Liver (tissue), 3 donors: ENCODE measurements around the gene SLX9.

ENCODE experiments used
- CTCF ChIP-seq: fragments of 150-350 bp; IDR thresholded peaks from 2 replicates; pipeline ENCODE4 v1.5.1; 2017; ENCODE audit warnings: improper control_type of control experiment, low read depth, low read length; ENCODE audit not compliant: missing input control
- GABPA ChIP-seq, 2 donors: IDR thresholded peaks in 1 of 2; conservative IDR thresholded peaks in 1 of 2; 2 replicates each; pipeline ENCODE4 v1.6.1; 2016; ENCODE audit warnings: antibody characterized with exemption in 2 of 2, mild to moderate bottlenecking in 1 of 2, moderate library complexity in 1 of 2
- donor health status: healthy.
- donor health status: healthy.

DNA sequence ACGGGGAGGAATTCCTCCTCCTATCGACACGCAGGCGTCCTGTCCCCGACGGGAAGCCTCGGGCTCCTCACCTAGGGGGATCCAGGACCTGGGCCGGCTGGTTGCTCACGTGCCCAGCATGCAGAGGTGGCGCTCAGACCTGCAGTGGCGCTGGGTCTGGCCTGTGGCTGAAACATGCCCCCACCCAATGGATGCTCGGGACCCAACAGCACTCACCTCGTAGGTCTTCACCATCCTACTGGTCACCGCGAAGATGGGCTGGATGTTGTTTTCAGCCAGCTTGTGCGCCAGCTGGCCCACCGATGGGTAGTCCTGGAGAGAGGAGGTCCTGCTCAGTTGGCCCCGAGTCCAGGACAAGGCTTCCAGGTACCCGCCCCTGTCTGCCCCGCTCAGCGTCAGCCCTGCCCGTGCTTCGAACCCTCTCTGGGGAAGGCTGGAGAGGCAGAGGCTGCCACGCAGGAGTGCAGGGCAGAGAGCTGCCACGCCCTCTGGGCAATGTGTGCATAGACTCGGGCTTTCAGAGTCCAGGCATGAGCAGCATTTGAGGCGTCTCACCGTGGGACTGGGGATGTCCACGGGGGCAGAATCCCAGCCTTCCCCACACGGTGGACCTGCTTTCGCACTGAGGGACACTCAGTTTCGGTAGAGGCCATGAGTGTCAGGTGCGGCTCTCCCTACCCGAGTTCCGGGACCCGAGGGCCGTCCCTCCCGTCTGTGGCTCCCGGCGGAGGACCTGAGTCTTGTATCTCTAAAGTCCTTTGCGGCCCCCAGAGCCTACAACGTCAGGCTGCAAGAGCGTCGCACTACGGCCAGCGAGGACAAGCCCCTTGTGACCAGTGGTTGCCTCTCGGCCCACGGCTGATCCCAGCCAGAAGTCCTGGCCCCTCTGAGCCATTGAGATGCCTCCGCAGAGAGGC, 40.7 kb upstream of the SLX9 start:
- TF ChIP-seq CTCF (no peak), GABPA (IDR thresholded peaks at IDR 0.05 in 1 of 2, conservative IDR thresholded peaks at IDR 0.05 in 1 of 2) (no peak)
